NT2/D1 (cell line): Measurements from ENCODE around the gene SDC4.

ENCODE experiments used
- DNase-seq: peaks from one replicate; pipeline ENCODE4 v3.0.0-alpha.2; 2011; ENCODE audit warnings: low read depth, low spot score
- H3K27me3 ChIP-seq: 2 replicates; pipeline ENCODE4 v1.6.0; 2011; ENCODE audit warnings: mild to moderate bottlenecking; ENCODE audit not compliant: insufficient read length, insufficient read depth
- H3K36me3 ChIP-seq: 2 replicates; pipeline ENCODE4 v1.6.1; 2011; ENCODE audit warnings: mild to moderate bottlenecking, low read length, mixed read lengths; ENCODE audit not compliant: insufficient read depth, insufficient read length
- H3K4me1 ChIP-seq: 2 replicates; pipeline ENCODE4 v1.5.1; 2011; ENCODE audit not compliant: insufficient read depth, insufficient read length
- H3K4me3 ChIP-seq: 2 replicates; pipeline ENCODE4 v1.5.1; 2011; ENCODE audit warnings: low read depth; ENCODE audit not compliant: insufficient read length
- H3K9ac ChIP-seq: 2 replicates; pipeline ENCODE4 v1.6.0; 2011; ENCODE audit warnings: low read depth; ENCODE audit not compliant: insufficient read length
- H3K9me3 ChIP-seq: 2 replicates; pipeline ENCODE4 v1.5.1; 2011; ENCODE audit warnings: mild to moderate bottlenecking, low read length; ENCODE audit not compliant: insufficient read depth
- SUZ12 ChIP-seq: IDR thresholded peaks from 2 replicates; pipeline ENCODE4 v1.6.1; 2011; ENCODE audit not compliant: insufficient read length, insufficient read depth; ENCODE audit errors: extremely low read depth
- YY1 ChIP-seq: IDR thresholded peaks from 2 replicates; pipeline ENCODE4 v1.6.1; 2011; ENCODE audit not compliant: insufficient read length, insufficient read depth
- ZNF274 ChIP-seq: IDR thresholded peaks from 2 replicates; pipeline ENCODE4 v1.6.1; 2011; ENCODE audit warnings: mild to moderate bottlenecking, low read depth, low read length

Gene SDC4

GRCh38 chr20:45308117-45308778, 40.0 kb downstream of the SDC4 start, which contains the start of gene MATN4:
MATN4 (minus strand) TSS chr20:45308299; CDS start chr20:45305582, 2,717 bp downstream.
- H3K36me3 ChIP-seq, result no peaks in the 10 kb centered on the region
- no peak for DNase-seq
- H3K4me1 ChIP-seq, result peaks cover 16% of the 10 kb centered on the region
- peaks cover 12% of the 10 kb centered on the region for H3K27me3 ChIP-seq
- H3K9ac ChIP-seq, result peak within 1 kb of the TSS; percentile 32
- no peaks in the 10 kb centered on the region; the same call in 1 of the 2 replicates for H3K9me3 ChIP-seq
- H3K4me3 ChIP-seq, result no peak within 1 kb of the TSS
- TF ChIP-seq SUZ12 (no peak), ZNF274 (no peak), YY1 (no peak)

- DNase-seq, result no peak
- H3K27me3 ChIP-seq, result peaks cover 11% of the 10 kb centered on the region
- no peaks in the 10 kb centered on the region for H3K36me3 ChIP-seq
- H3K4me1 ChIP-seq, result peaks cover 16% of the 10 kb centered on the region
- no peak overlapping the region for H3K4me3 ChIP-seq
- no peaks in the 10 kb centered on the region; the same call in 1 of the 2 replicates for H3K9me3 ChIP-seq
- TF ChIP-seq ZNF274 (no peak), SUZ12 (no peak), YY1 (no peak)
- no peak overlapping the region for H3K9ac ChIP-seq
Observed at GRCh38 chr20:45307076-45307640, 41.1 kb downstream of the SDC4 start.

- TF ChIP-seq ZNF274, result no peak
- TF ChIP-seq SUZ12, result no peak
- TF ChIP-seq YY1, result no peak
- H3K36me3 ChIP-seq, result no peaks in the 10 kb centered on the region
- H3K27me3 ChIP-seq, result peaks cover 5% of the 10 kb centered on the region
- H3K9ac ChIP-seq, result no peak within 1 kb of the TSS
- no peak for DNase-seq
- no peak within 1 kb of the TSS for H3K4me3 ChIP-seq
- peaks cover 11% of the 10 kb centered on the region for H3K4me1 ChIP-seq
- no peaks in the 10 kb centered on the region; the same call in 1 of the 2 replicates for H3K9me3 ChIP-seq
Observed at GRCh38 chr20:45306431-45306982, 41.7 kb downstream of the SDC4 start, which contains the start of gene RBPJL. RBPJL (plus strand) TSS chr20:45306840; CDS start chr20:45306923, 83 bp downstream.

GRCh38 chr20:45305262-45305661, 43.0 kb downstream of the SDC4 start:
- Histone ChIP-seq H3K9me3 (no peaks in the 10 kb centered on the region; the same call in 1 of the 2 replicates), H3K27me3 (no peaks in the 10 kb centered on the region), H3K4me3 (no peak overlapping the region), H3K9ac (no peak overlapping the region), H3K36me3 (no peaks in the 10 kb centered on the region), H3K4me1 (peaks cover 14% of the 10 kb centered on the region)
- no peak for TF ChIP-seq SUZ12
- TF ChIP-seq YY1, result no peak
- no peak for DNase-seq

- no peak overlapping the region for H3K9ac ChIP-seq
- no peaks in the 10 kb centered on the region for H3K36me3 ChIP-seq
- no peak for DNase-seq
- no peaks in the 10 kb centered on the region; the same call in 1 of the 2 replicates for H3K9me3 ChIP-seq
- H3K4me1 ChIP-seq, result peaks cover 14% of the 10 kb centered on the region
- no peak overlapping the region for H3K4me3 ChIP-seq
- no peak for TF ChIP-seq SUZ12
- TF ChIP-seq ZNF274, result no peak
- TF ChIP-seq YY1, result no peak
- peaks cover under 1% of the 10 kb centered on the region for H3K27me3 ChIP-seq
Observed at GRCh38 chr20:45304464-45304999, 43.7 kb downstream of the SDC4 start.

GRCh38 chr20:45303586-45304463, 44.4 kb downstream of the SDC4 start:
- Histone ChIP-seq H3K9ac (no peak overlapping the region), H3K9me3 (no peaks in the 10 kb centered on the region; the same call in 1 of the 2 replicates), H3K4me1 (peaks cover 14% of the 10 kb centered on the region), H3K4me3 (no peak overlapping the region), H3K27me3 (peaks cover 2% of the 10 kb centered on the region), H3K36me3 (no peaks in the 10 kb centered on the region)
- no peak for DNase-seq
- no peak for TF ChIP-seq SUZ12
- TF ChIP-seq YY1, result no peak
- no peak for TF ChIP-seq ZNF274
